Activated T-cell treated with anti-CD3 and anti-CD28 coated beads, Interleukin-2, amount 50 U/mL, for 4 hours (primary cell): Measurements from ENCODE around the gene FRA10AC1. TPM values are rescaled to one million over a fixed set of nuclear protein-coding genes. Genes with fewer than 3 reads are reported as not detected.

Experiments used
- ATAC-seq, 2 donors: fragments of 200-7000 bp; cut with Tn5 transposase; one replicate each; pipeline ENCODE4 v1.10.0; 2021
- DNase-seq: peaks from one replicate; pipeline ENCODE4 v3.0.0-alpha.2; 2020
- H3K27me3 Mint-ChIP-seq: one replicate; pipeline ENCODE4 v1.8.0; 2021; ENCODE audit warnings: low read depth, mixed read lengths
- H3K36me3 Mint-ChIP-seq: one replicate; pipeline ENCODE4 v1.8.0; 2022; ENCODE audit warnings: mixed read lengths; ENCODE audit not compliant: insufficient read depth
- H3K4me1 Mint-ChIP-seq: one replicate; pipeline ENCODE4 v1.8.0; 2021; ENCODE audit warnings: low read depth, mixed read lengths
- H3K4me3 Mint-ChIP-seq: one replicate; pipeline ENCODE4 v1.8.0; 2021; ENCODE audit warnings: mild to moderate bottlenecking, moderate library complexity, mixed read lengths
- H3K9me3 Mint-ChIP-seq: one replicate; pipeline ENCODE4 v1.8.0; 2021; ENCODE audit warnings: mixed read lengths
- total RNA-seq, 3 donors: library from RNA; stranded (reverse); gene quantifications; one replicate each; pipeline ENCODE4 v1.2.1, GENCODE V29; 2021

FRA10AC1 gene
- total RNA-seq, 3 donors from 2014 or later: 10.1 to 11.1 (median 10.1) TPM

DNA sequence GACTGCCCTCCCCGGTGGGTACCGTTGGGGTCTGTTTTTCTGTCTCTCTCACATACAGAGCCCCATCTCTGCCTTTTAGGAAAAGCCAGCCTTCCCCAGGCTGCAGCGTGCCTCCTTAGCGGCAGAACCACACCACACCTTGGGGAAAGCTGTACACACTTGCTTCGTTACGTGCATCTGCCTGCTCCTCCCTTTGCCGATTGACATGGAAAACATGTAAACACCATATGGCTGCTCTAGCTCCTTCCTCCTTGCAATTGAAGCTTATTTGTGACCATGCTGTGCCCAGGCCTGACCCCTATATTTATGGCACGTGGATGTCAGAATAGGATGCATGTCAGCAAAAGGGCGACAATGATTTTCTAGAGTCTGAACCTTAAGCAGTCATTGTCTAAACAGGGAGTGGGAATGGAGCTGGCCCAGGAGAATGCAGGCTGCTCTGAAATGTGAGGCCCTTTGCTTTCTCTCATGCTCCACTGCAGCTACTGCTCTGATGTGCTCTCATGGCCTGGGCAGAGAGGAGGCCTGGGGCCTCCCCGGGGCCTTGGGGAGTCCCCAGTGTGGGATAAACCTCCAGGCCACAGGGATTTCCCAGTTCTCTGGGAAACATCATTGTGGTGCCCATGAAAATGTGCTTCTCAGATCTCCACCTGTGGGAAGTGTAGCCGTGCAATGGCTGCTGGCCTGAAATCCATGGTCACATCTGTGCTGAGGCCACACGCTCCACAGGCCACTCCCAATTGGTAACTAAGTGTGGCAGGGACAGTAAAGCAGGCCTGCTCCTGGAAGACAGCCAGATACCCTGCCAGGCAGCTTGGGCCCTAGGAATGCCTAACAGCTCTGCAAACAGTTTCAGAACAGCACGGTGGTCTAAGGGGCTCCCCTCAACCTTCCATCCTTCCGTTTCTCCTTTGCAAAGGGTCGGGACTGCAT, 71.5 kb downstream of the FRA10AC1 start:
- Mint-ChIP-seq H3K4me3 (no peak overlapping the region), H3K4me1 (no peaks in the 10 kb centered on the region), H3K36me3 (no peaks in the 10 kb centered on the region), H3K27me3 (peaks cover 10% of the 10 kb centered on the region), H3K9me3 (no peaks in the 10 kb centered on the region)
- DNase-seq: no peak
- no peak for ATAC-seq

DNA sequence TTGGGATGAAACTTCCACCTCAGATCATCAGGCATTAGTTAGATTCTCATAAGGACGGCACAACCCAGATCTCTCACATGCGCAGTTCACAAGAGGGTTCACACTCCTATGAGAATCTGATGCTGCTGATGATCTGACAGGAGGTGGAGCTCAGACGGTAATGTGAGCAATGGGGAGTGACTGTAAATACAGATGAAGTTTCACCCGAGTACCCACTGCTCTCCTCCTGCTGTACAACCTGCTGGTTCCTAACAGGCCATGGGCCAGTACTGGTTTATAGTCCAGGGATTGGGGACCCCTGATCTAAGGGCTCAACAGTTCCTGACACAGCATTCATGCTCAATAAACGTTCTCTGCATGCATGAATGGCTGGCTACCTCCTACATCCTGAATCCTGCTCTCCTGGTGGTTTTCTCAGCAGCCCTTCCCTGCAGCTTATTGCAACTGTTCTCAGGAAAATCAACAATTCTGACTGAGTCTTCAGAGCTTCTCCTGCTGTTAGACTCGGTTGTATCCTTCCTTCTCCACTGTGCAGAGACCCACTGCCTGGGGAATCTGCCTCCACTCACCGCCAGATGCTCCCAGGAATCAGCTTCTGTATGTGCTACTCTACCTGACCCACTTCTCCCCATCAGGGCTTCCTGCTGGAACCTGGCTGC, 72.6 kb downstream of the FRA10AC1 start:
- Mint-ChIP-seq H3K36me3 (no peaks in the 10 kb centered on the region), H3K9me3 (no peaks in the 10 kb centered on the region), H3K4me1 (no peaks in the 10 kb centered on the region), H3K27me3 (peaks cover 10% of the 10 kb centered on the region), H3K4me3 (no peak overlapping the region)
- ATAC-seq (no peak), DNase-seq (no peak)

- Mint-ChIP-seq H3K36me3 (no peaks in the 10 kb centered on the region), H3K9me3 (no peaks in the 10 kb centered on the region), H3K27me3 (peaks cover 10% of the 10 kb centered on the region), H3K4me3 (no peak overlapping the region), H3K4me1 (no peaks in the 10 kb centered on the region)
- ATAC-seq (no peak), DNase-seq (no peak)
Observed at GRCh38 chr10:93628858-93629257, 73.5 kb downstream of the FRA10AC1 start.

DNA sequence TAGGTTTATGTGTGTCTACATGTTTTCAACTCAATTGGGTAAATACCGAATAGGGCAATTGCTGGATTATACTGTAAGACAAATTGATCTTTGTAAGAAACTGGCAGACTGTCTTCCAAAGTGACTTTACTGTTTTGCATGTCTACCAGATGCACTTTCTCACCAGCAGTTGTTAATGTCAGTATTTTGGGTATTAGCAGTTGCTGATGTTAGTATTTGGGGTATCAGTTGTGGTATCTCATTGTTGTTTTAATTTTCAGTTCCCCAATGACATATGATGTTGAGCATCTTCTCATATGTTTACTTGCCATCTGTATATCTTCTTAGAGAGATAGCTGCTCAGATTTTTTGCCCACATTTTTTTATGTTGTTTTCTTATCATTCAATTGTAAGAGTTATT, 79.5 kb downstream of the FRA10AC1 start:
- Mint-ChIP-seq H3K27me3 (peaks cover 8% of the 10 kb centered on the region), H3K4me3 (no peak overlapping the region), H3K36me3 (no peaks in the 10 kb centered on the region), H3K4me1 (no peaks in the 10 kb centered on the region), H3K9me3 (no peaks in the 10 kb centered on the region)
- ATAC-seq: no peak
- DNase-seq: no peak

DNA sequence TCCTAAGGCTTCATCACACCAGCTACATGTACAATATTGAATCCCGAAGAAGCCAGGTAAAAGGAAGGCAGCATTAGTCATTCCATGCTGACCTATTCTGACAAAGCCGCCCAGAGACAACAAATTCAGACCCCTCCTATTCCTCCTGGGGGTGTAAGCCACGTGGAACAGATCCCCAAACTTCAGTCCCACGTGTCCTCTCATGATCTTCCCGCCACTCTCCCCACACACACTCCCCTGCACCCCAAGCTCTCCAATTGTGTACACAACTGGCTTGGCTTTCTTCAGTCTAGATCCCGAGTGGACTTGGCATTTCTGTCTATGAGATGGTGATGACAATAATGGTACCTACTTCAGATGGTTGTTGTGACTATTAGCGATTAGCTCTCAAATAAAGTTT, 81.5 kb downstream of the FRA10AC1 start:
- Mint-ChIP-seq H3K9me3 (no peaks in the 10 kb centered on the region), H3K4me1 (no peaks in the 10 kb centered on the region), H3K4me3 (no peak overlapping the region), H3K36me3 (no peaks in the 10 kb centered on the region), H3K27me3 (peaks cover 6% of the 10 kb centered on the region)
- ATAC-seq: no peak
- no peak for DNase-seq

Other genes starting within 250 kb of the FRA10AC1 start
- gene MYOF, start 220.3 kb downstream of the FRA10AC1 start, total RNA-seq: 10 to 100 TPM; 39.2 to 65.4 (median 42.6) TPM
- gene CEP55, start 206.0 kb downstream of the FRA10AC1 start, total RNA-seq: 1 to 10 TPM; 6.0 to 8.2 (median 8.0) TPM
- gene FFAR4, start 135.9 kb downstream of the FRA10AC1 start, total RNA-seq: not detected
- 1 to 10 TPM in 2 of 3 donors, under 1 TPM in 1; 0.98 to 1.5 (median 1.4) TPM for gene RBP4, start 101.4 kb downstream of the FRA10AC1 start, total RNA-seq
- not detected for gene PDE6C, start 90.1 kb downstream of the FRA10AC1 start, total RNA-seq
- gene LGI1, start 55.3 kb upstream of the FRA10AC1 start, total RNA-seq: not detected
- gene SLC35G1, start 191.4 kb upstream of the FRA10AC1 start, total RNA-seq: 1 to 10 TPM; 3.3 to 4.4 (median 4.0) TPM